Measurements from ENCODE around the gene WDR33. TPM values are rescaled to one million over a fixed set of nuclear protein-coding genes. Genes with fewer than 3 reads are reported as not detected.
A peak's percentile ranks its signal among the peaks of the same experiment; 100 is the strongest.

The WDR33 gene
- total and polyA plus RNA-seq, 9 of the 15 experiments (the other 6 are each of a cell fraction or from before 2014, with no cell fraction given): 24.2 to 57.4 (median 38.4) TPM

DNA sequence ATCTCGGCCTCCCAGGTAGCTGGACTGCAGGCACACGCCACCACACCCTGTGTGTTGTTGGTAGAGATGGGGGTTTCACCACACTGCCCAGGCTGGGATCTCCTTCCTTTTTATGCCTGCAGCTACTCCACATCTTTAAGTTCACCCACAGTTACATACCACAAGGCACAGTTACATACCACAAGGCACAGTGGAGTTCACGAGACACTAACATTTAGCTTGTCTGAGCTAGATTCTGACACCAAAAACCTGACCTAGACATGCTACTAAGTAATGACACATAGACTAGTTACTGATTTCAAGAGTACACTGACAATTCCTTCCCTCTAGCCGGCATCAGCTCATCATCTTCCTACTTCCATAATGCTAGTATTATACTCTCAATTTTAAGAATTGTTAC, 42.7 kb upstream of the WDR33 start:
- H2AFZ ChIP-seq (ENCODE audit: low read depth, low read length): no peak overlapping the region
- H3K4me1 ChIP-seq (replicated peaks in 1 of 2; ENCODE audit: control insufficient read depth in 2 of 2, insufficient read depth in 2 of 2, low read length in 2 of 2): peaks cover 8 to 15% of the 10 kb centered on the region in 2 experiments; a peak in 4 of 5 replicates
- ChIA-PET CTCF (ENCODE audit: low intra/inter-chr PET ratio) (no interaction called here), POLR2A (interaction anchor here (0.9 to 1.2 kb wide), 2 partner anchors 9 to 10 kb away, joined by 4 to 9 read pairs; no protein-coding TSS in a partner anchor)
- no peak for ATAC-seq
- 0 out of 4 replicates have a peak overlapping the region, but pooled peaks of 1 of the 2 experiments have one; percentile 31 for H3K9ac ChIP-seq (ENCODE audit: insufficient read depth in 1 of 2, low read depth in 2 of 2, low read length in 2 of 2)
- FAIRE-seq: no peak
- H3K27ac ChIP-seq (ENCODE audit: extremely low read depth, low read depth, low read length): no peak overlapping the region
- DNase-seq (ENCODE audit: extremely low read depth in 1 of 4, low spot score in 3 of 4): no peak
- intact Hi-C loops (cut with micrococcal nuclease): no loop called here
- 95% methylated on average over 4 of the region's 4 CpGs for WGBS (ENCODE audit: insufficient coverage, low coverage, missing lambda C conversion rate)
- no peak for TF ChIP-seq RFX5 (IDR thresholded peaks at IDR 0.05; ENCODE audit: low read depth, low read length)
- TF ChIP-seq, protein P1, sequence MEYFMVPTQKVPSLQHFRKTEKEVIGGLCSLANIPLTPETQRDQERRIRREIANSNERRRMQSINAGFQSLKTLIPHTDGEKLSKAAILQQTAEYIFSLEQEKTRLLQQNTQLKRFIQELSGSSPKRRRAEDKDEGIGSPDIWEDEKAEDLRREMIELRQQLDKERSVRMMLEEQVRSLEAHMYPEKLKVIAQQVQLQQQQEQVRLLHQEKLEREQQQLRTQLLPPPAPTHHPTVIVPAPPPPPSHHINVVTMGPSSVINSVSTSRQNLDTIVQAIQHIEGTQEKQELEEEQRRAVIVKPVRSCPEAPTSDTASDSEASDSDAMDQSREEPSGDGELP (CRISPR knock-in tag; IDR thresholded peaks at IDR 0.05; ENCODE audit: borderline replicate concordance): no peak
- TF ChIP-seq ARID1B (IDR thresholded peaks at IDR 0.05): no peak
- no peak for TF ChIP-seq BMI1 (IDR thresholded peaks at IDR 0.05; ENCODE audit: low read length)
- TF ChIP-seq LEF1 (IDR thresholded peaks at IDR 0.05): no peak
- in situ Hi-C loops (cut with MboI): no loop called here
- peaks cover 4% of the 10 kb centered on the region for H3K9me1 ChIP-seq (ENCODE audit: control insufficient read depth, insufficient read depth, low read length)
- H3K36me3 ChIP-seq (ENCODE audit: control insufficient read depth, insufficient read depth, low read length): peaks cover 70% of the 10 kb centered on the region
- no peak overlapping the region for H3K4me2 ChIP-seq (ENCODE audit: insufficient read depth, low read length)
- no peaks in the 10 kb centered on the region for H3K9me3 ChIP-seq (replicated peaks; ENCODE audit: control insufficient read depth, insufficient read depth, low read depth, low read length)
- H3K27me3 ChIP-seq (ENCODE audit: control insufficient read depth in 2 of 2, insufficient read depth in 2 of 2, low read length in 2 of 2): no peaks in the 10 kb centered on the region
- H3K79me2 ChIP-seq (ENCODE audit: control insufficient read depth, insufficient read depth, low read length): peaks cover 79% of the 10 kb centered on the region
- no peak overlapping the region for H3K4me3 ChIP-seq
- peaks cover 8% of the 10 kb centered on the region; the same call in 1 of the 2 replicates for H4K20me1 ChIP-seq (replicated peaks; ENCODE audit: control insufficient read depth, insufficient read depth, low read length)
- no TSS peak for BruUV-seq (replicated peaks)

GRCh38 chr2:127852388-127852787, 41.4 kb upstream of the WDR33 start:
- Histone ChIP-seq H3K4me1 (replicated peaks in 1 of 2; ENCODE audit: control insufficient read depth in 2 of 2, insufficient read depth in 2 of 2, low read length in 2 of 2) (peaks cover 8 to 9% of the 10 kb centered on the region in 2 experiments; a peak in 4 of 5 replicates), H3K9me1 (ENCODE audit: control insufficient read depth, insufficient read depth, low read length) (peaks cover 4% of the 10 kb centered on the region), H3K9me3 (replicated peaks; ENCODE audit: control insufficient read depth, insufficient read depth, low read depth, low read length) (no peaks in the 10 kb centered on the region), H3K36me3 (ENCODE audit: control insufficient read depth, insufficient read depth, low read length) (peaks cover 82% of the 10 kb centered on the region), H2AFZ (ENCODE audit: low read depth, low read length) (no peak overlapping the region), H3K79me2 (ENCODE audit: control insufficient read depth, insufficient read depth, low read length) (peaks cover 73% of the 10 kb centered on the region), H4K20me1 (replicated peaks; ENCODE audit: control insufficient read depth, insufficient read depth, low read length) (peaks cover 8% of the 10 kb centered on the region; the same call in 1 of the 2 replicates), H3K4me2 (ENCODE audit: insufficient read depth, low read length) (no peak overlapping the region), H3K9ac (ENCODE audit: insufficient read depth in 1 of 2, low read depth in 2 of 2, low read length in 2 of 2) (no peak overlapping the region), H3K27ac (ENCODE audit: extremely low read depth, low read depth, low read length) (no peak overlapping the region), H3K27me3 (ENCODE audit: control insufficient read depth in 2 of 2, insufficient read depth in 2 of 2, low read length in 2 of 2) (no peaks in the 10 kb centered on the region), H3K4me3 (no peak overlapping the region)
- in situ Hi-C loops (cut with MboI) (no loop called here), intact Hi-C loops (cut with micrococcal nuclease) (no loop called here)
- ChIA-PET POLR2A (interaction anchor here (0.7 to 1.0 kb wide), 2 partner anchors 10 to 57 kb away, joined by 3 to 4 read pairs; no protein-coding TSS in a partner anchor), CTCF (ENCODE audit: low intra/inter-chr PET ratio) (no interaction called here)
- FAIRE-seq (no peak), ATAC-seq (no peak), DNase-seq (ENCODE audit: extremely low read depth in 1 of 4, low spot score in 3 of 4) (no peak)
- no TSS peak for BruUV-seq (replicated peaks)
- 83% methylated on average over 6 of the region's 8 CpGs for WGBS (ENCODE audit: insufficient coverage, low coverage, missing lambda C conversion rate)
- TF ChIP-seq, protein P2, sequence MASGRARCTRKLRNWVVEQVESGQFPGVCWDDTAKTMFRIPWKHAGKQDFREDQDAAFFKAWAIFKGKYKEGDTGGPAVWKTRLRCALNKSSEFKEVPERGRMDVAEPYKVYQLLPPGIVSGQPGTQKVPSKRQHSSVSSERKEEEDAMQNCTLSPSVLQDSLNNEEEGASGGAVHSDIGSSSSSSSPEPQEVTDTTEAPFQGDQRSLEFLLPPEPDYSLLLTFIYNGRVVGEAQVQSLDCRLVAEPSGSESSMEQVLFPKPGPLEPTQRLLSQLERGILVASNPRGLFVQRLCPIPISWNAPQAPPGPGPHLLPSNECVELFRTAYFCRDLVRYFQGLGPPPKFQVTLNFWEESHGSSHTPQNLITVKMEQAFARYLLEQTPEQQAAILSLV (tag; IDR thresholded peaks at IDR 0.05): peak; percentile 39; the same call in 1 of the 2 replicates
- TF ChIP-seq MCM7 (IDR thresholded peaks at IDR 0.05) (no peak), SRSF9 (IDR thresholded peaks at IDR 0.05; ENCODE audit: borderline replicate concordance, low read depth, low read length) (no peak), CEBPB (tag; IDR thresholded peaks at IDR 0.05) (peak; percentile 94), POLR2AphosphoS2 (IDR thresholded peaks at IDR 0.05; ENCODE audit: low read length) (no peak), GTF2F1 (IDR thresholded peaks at IDR 0.05; ENCODE audit: low read depth, low read length) (no peak), CEBPG (CRISPR knock-in tag; IDR thresholded peaks at IDR 0.05) (peak; percentile 81), CEBPG (tag; conservative IDR thresholded peaks at IDR 0.05 in 1 of 2, IDR thresholded peaks at IDR 0.05 in 1 of 2) (peak; percentile 67 to 92; a peak in 3 of 4 replicates), LARP7 (IDR thresholded peaks at IDR 0.05) (no peak), ASH1L (IDR thresholded peaks at IDR 0.05; ENCODE audit: borderline replicate concordance, low read depth, partially characterized antibody) (no peak)
